HG02981 (cell line): Measurements from ENCODE around the gene ADGRV1.

Experiments used
- ATAC-seq: cut with Tn5 transposase; IDR thresholded peaks from one replicate; pipeline ENCODE4 v1.9.1; 2021; ENCODE audit warnings: mild to moderate bottlenecking, moderate library complexity; ENCODE audit not compliant: unreplicated experiment

Gene ADGRV1

DNA sequence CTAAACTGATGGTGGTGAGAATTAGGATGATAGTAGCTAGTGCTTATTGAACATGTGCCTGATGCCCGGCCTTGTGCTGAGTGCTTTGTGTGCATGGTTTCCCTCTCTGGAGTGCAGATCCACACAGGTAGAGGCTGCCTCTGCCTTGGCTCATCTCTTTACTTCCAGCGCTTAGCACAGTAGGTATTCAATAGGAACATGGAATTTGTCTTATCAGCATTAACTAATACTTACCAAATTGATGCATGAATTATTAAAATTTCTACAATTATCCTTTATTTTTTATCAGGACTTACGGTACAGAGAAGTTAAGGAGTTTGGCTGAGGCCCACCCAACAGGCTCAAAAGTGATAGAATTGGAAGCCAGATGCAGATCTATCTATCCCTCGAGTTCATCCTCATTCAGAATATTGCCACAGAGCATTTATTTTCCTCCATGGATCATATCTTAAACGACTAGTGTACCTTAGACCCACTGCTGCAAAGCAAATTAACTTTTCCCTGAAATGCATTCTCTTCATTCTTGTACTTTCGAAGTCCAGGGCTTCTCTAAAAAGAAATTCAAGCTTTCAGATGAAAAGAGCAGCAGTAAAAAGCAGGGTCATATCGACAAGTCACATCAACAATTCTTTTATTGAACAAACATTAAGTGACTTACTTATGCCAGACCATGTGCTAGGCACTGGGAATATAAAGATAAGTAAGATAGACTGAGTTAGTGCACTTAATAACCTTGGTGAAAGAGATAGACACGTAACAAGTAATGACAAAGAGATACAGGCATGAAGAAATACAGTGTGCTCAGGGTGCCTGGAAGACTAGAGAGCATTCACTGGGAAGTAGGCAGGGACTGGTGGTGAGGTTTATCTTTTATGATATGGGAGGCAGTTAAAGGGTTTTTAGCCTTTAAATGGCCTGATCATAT lies 534.5 kb downstream of the ADGRV1 start:
- no peak for ATAC-seq

DNA sequence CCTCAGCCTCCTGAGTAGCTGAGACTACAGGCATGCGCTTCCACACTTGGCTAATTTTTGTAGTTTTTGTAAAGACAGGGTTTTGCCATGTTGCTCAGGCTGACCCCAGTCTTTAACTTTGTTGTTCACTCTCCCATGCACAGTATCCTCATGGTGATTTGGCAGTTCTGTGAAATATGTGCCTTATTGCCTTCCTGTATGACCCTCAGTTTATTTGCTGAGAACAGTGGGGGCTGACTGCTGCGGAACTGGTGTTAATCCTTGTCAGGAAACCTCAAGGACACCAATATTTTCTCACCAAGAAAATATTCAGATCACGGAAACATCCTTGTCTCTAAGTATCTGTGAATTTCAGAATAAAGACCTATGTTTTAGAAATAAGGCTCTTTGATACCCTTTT lies 536.7 kb downstream of the ADGRV1 start:
- ATAC-seq: no peak

DNA sequence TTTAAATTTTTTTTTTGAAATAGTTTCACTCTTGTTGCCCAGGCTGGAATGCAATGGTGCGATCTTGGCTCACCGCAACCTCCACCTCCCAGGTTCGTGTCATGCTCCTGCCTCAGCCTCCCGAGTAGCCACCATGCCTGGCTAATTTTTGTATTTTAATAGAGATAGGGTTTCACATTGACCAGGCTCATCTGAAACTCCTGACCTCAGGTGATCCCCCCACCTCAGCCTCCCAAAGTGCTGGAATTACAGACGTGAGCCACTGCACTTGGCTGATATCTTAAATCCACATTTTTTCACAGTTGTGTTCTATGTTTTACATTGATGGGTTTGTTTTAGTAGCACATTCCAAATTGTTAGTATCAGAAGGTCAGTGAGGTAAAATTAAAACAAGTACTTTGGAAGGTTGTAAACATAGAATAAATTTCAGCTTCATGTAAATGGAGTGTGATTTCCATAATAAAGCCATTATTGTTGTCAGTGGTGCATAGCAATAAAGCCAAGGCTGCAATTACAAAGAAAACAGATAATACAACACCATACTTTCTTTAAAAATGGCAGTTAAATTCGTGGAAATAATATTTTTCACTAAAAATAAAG lies 537.3 kb downstream of the ADGRV1 start:
- no peak for ATAC-seq

DNA sequence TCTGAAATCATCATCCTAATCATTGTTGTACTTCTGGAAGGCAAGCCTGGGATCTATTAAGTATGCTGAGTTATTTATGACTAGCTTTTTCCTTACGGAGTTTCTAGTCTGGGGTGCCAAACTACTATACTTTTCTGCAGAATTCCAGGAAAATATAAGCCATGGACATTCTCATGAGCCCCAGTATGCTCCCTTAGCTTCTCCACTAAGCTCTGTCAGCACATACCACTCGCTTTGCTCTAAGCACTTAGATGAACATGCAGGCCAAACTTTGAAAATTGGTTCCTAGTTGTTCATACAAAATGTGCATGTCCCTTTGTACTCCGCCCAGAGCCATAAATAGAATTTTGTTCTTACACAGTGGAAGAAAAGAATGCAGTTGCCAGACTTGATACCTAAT lies 539.9 kb downstream of the ADGRV1 start:
- no peak for ATAC-seq

DNA sequence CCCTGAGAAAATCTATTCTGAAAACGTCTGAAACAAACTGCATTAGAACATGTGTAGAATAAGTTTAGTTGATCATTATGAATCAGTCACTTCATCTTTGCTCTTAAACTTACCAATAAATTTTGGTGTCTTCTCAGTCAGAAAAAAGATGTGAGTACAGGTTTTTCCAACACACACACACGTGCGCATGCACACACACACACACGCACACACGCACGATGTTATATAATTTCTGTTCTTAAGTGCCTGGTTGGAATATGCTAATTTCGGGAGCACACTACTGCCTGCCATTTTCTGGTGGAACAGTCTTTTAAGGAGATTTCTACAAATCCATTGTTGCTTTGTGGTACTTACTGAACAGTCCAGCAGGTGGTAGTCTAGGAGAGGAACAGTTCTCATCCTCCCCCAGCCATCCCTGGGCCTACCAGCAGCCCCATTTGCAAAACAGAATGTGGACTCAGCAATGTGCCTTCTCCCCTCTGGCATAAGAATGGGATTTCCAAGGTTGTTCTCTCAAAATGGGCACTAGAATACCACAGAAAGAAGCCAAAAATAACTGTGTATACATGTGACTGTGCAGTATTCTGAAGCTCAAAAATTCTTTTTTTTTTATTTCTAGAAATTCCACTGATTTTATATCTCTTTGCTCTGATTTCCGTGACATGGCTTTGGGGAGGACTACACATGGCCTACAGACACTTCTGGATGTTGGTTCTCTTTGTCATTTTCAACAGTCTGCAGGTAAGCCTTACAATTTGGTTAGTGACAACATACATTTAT lies 543.2 kb downstream of the ADGRV1 start:
- ATAC-seq: peak; percentile 98

DNA sequence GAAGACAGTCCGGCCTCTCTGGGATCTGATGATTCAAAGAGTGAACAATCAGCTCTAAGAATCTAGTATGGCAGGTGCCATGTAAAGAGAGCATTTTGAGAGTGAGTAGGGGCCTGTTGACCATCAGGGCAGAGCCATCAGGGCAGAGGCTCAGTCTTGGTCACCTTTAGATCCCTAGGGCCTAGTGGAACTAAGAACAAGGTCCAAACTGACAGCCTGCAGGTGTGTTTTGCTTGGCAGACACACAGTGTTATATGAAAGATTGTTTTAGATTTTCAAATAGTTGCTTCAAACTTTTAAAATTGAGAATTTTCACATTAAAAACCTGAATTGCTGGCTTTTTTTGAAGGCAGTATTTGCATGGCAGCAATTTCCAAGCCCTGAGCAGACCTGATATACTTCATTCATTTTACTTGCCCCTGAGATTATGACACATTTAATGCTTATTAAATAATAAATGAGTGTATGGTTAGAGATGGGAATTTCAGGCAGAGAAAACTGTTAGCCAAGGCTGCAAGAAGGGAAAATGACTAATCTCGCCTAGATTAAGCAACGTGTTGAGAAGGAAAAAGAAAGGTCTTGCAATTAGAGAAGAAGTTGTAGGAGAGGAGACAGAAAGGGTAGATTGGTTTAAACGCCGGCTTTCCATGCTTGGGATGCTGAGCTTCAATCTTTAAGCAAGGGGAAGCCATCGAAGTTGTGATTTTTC lies 544.9 kb downstream of the ADGRV1 start:
- ATAC-seq: no peak

DNA sequence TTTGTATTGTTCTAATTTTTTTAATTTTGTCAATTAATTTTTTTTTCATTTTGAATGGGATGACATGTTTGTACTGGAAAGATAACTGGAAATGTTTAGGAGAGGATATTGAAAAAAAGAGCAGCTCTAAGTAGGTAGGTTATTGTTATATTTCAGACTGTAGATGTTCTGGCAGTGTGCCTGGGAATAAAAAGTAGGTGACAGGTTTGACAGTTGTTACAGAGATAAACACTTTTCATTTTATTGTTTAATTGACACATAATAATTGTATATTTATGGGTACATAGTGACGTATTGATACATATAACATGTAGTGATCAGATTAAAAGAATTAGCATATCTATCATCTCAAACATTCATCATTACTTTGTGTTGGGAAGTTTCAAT lies 545.5 kb downstream of the ADGRV1 start:
- ATAC-seq: no peak

DNA sequence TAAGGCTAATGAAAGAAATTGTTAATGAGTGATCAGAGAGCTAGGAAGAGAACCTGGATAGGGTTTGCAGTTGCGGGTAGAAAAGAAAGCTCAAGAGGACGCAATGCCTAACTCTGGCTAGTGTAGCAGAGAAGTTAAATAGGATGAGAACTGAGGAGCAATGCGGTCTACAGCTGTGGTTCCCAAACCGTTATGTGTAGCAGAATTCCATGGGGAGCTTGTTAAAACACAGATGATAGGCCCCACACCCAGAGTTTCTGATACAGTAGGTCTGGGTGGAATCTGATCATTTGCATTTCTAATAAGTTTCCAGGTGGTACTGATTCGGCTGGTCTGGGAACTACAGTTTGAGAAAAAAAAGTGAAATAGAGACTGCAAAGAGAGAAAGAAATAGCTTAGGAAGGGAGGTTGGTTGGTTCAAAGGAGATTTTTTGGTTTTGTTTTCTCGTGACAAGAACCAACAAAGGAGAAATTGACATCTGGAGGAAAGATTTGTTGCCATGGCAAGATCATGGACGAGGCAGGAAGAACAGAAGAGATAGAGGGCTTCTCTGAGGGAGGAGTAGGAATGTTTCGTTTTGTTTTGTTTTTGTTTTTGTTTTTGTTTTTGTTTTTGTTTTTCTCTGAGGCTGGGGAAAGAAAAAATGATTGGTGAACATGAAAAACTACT lies 548.4 kb downstream of the ADGRV1 start:
- no peak for ATAC-seq

DNA sequence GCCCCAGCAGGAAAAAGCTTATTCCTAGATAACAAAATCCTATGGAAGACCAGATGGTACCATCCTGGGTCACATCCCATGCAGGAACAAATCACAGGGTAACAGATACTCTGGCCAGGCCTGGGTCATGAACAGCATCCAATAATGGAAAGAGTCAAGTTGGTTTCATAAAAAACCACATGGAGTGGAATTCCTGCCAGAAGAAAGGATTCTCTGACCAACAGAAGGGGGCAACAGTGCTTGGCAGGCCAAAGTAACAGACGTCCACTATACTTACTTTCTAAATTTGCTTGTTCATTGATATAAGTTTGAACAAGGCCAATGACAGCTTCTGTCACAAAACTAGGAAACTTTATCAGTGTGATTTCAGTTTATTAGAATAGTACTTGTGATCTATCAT lies 551.0 kb downstream of the ADGRV1 start:
- ATAC-seq: no peak

DNA sequence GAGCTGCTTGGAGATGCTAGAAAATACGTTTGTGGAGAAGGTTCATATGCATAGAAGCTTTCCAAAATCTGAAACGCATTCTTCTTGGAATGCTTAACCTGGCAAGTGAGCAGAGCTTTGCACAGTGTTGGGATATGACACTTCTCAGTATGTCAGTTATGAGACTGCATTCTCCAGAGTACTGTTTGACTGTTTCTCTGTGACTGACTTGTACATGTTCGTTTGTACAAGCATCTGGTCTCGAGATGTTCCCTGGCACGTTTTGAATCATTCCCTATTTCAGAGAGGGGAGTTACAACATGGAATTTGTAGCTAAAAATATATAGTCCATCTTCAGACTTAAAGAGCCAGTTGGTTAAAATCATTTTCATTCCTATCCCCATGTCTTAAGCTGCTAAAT lies 552.1 kb downstream of the ADGRV1 start:
- ATAC-seq: no peak

DNA sequence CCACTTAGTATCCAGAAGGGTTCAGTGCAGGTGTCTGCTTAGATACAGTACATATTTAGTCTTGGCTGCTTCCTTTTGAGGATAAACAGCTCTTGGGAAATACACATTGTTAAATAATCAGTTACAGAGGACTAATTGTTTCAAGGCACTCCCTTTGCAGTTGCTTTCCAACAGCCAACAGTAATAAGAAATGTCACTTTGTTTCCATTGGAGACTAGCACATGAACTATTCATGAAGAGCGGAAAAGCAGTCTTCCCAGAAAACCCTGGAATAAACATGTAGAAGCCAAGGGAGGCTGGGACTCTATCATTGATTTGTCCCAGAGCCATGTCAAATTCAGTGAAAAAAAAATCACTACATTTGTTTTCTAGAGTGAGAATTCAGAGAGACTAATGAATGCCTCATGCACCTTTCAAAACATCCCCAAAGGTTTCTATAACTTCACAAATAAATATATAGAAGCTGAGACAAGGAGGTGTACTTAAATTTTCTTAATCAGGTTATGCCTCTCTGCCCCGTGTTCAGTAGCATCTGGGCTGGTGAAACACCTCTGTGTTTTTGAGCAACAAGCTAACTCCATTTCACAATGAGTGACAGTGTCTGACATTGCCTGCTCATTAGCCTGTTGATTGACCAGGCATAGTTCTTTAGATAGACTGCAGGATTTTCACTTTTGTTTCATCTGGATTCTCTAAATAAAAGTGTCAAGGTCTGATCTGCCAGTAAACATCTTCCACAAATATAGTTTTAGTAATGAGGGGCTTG lies 553.1 kb downstream of the ADGRV1 start:
- no peak for ATAC-seq

DNA sequence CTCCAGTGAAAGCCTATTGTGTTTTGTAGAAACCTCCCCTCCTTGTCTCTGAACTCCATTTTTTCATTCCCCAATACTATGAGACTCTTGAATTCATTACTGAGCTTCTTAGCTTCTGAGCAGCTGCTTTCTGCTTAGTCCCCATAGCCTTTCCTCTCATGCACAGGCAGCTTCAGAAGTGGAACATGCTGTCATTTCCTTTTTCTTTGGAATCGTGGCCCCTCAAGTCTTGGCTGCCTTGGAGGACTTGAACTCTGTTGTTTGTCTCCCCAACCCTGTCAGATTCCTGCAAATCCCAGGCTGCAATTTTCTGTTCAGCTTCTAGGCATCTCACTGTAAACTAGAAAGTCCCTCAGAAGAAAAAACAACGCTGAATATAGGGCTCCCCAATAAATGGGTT lies 556.1 kb downstream of the ADGRV1 start:
- no peak for ATAC-seq

DNA sequence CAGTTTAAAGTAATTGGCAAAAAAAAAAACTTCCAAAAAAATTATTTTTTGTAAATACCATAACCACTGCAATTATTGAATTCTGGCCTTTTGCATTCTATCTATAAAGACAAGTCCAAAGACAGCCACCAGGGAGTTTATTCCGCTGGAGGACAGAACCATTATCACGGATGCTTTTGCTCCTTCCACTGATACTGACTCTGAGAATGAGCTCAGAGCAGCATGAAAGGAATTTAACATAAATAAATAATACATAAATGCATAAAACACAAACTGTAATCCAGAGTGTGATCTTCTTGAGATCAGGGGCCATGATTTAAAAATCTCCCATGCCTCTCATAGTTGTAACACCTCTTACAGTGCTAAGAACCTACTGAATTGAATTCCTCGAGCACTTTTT lies 559.8 kb downstream of the ADGRV1 start:
- no peak for ATAC-seq

DNA sequence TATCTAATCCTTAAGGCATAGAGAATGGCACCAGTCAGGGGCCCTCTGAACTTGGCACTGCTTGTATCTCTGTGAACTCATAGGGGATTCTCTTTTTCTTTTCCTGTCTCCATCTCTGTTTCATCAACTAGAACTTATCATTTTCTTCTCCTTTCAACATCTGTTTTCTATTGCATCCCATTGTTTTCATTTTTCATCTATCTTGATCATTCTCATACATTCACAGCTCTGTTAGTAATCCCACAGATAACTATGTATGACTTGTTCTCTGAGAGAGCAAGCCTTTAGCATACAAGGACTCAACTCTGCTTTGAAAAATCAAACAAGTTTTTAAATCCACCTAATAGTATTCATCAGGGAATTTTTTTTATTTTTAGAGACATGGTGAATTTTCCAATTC lies 560.2 kb downstream of the ADGRV1 start:
- ATAC-seq: no peak

DNA sequence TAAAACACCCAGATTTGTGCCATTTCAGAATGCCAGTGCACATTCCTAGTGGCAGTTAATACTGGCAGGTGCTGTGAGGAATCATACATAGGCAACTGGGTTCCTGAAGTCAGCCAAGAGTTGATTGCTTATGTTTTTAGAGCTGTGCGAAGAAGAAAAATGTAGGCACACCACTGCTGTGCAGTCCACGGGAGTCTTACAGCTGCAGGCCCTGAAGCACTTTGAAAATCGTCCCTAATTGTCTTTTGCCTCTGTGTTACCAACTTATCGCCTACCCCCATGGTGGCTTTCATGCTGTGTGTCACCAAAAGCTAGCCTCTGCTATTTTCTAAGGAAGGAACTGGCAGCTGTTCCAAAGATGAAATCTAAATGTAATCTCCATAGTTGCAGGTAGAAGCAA lies 560.6 kb downstream of the ADGRV1 start:
- ATAC-seq: no peak

DNA sequence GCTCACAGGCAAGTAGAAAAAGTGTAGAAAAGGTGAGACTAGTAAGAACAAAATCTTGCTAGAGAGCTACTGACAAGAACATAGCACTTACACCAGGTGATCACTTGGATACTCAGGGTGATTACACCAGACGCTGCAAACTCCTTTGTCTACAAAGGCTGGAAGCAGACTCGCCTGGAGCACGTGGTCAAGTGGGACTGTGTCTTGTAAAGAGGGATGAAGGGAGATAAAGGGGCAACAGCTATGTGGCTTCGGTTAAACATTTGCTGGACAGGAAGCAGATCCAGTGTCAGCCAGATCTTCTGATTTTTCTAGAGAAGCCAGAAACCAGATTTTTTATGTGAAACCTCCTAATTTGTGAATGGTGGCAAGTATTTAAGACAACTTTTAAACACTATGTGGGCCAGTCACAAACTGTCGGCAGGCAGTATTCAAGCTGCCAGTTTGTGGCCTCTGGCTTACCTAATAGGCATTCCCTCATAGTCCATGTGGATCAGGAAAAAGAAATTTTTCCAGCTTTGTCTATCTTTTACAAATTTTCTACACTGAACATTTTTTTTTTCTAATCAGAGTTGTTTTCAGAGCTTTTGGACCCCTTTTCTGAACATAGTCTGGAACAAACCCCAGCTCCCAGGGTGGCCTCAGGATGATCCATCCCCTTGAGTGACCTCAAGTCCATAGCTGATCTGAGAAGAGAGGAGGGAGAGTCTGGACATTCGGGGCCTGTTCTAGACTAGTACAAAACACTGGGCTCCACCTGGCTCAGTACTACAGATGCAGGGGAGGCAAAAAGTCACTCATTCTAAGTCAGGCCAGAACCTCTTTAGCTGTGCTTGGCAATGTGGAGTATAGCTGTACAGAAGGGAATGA lies 561.6 kb downstream of the ADGRV1 start:
- ATAC-seq: no peak

DNA sequence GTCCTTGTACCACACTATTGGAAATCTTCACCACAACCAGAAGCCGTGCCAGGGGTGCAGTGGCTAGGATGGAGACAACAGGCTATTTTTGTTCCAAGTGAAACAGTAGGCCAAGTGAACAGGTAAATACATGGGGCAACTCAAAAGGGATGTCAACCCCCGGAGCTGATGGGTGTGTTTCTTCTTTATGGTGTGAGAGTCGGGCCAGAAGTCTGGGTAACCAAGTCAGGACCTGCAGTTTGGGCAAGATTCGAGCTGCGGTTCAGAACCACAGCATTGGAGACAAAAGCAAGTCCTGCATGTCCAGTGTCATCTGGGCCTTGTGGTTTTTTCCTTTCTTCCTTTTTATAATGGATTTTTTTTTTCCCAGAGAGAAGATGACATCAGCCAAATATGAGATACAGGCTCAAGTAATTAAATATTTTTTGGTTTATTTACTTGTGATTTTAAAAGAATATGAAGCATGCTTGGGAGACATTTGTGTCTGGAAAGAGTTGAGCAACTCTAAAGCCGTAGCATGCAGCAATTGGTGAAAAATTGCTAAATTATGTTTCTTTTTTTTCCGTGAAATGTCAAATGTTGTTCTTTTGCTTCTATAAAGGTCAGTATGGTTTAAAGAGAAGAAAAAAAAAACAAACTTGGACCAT lies 562.9 kb downstream of the ADGRV1 start:
- ATAC-seq: no peak

DNA sequence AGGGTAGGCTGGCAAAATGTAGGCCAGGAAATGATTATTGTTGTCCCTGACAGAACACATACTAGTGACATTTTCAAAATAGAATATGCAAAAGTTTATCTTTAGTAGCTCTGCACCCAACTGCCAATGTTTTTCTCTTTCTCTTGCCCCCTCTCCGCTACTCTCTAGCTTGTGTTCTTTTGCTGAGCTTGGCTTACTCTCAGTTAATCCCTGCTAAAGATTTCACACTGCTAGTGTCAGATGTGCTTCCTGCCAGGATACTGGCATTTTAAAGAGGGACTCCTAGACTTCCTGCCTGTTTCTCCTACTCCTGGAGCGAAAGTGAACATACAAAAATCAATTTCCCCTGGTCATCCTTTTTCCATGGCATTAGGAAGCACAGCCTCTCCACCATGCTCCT lies 564.1 kb downstream of the ADGRV1 start:
- no peak for ATAC-seq
